Measurements from ENCODE around the gene NUMB. TPM values are rescaled to one million over a fixed set of nuclear protein-coding genes. Genes with fewer than 3 reads are reported as not detected.
A peak's percentile ranks its signal among the peaks of the same experiment; 100 is the strongest.

Gene NUMB
- polyA plus RNA-seq, 1 donor = 88.3 TPM

- peaks cover 52% of the 10 kb centered on the region for H3K4me1 ChIP-seq (ENCODE audit: control insufficient read depth, insufficient read depth, low read length)
- peaks cover 7% of the 10 kb centered on the region for H3K27me3 ChIP-seq (ENCODE audit: control insufficient read depth, insufficient read depth, low read length)
- WGBS (ENCODE audit: insufficient coverage, low lambda C conversion rate) = no CpG with 5 or more reads among the region's 6 CpGs
- peak overlapping the region; percentile 17 for H3K4me3 ChIP-seq (ENCODE audit: low read length)
- no peaks in the 10 kb centered on the region for H3K9me3 ChIP-seq (ENCODE audit: control insufficient read depth, low read depth, low read length)
- H3K36me3 ChIP-seq (ENCODE audit: control insufficient read depth, insufficient read depth, low read length) = no peaks in the 10 kb centered on the region
- H3K27ac ChIP-seq (ENCODE audit: low read length) = peak overlapping the region; percentile 69
- peak; percentile 87 to 94 for DNase-seq
Measured at GRCh38 chr14:73235531-73236155, 222.7 kb downstream of the NUMB start.

GRCh38 chr14:73234586-73235394 is 223.6 kb downstream of the NUMB start:
- Histone ChIP-seq H3K27me3 (ENCODE audit: control insufficient read depth, insufficient read depth, low read length) (peaks cover 3% of the 10 kb centered on the region), H3K9me3 (ENCODE audit: control insufficient read depth, low read depth, low read length) (no peaks in the 10 kb centered on the region), H3K27ac (ENCODE audit: low read length) (peak overlapping the region; percentile 69), H3K4me3 (ENCODE audit: low read length) (no peak overlapping the region), H3K36me3 (ENCODE audit: control insufficient read depth, insufficient read depth, low read length) (no peaks in the 10 kb centered on the region), H3K4me1 (ENCODE audit: control insufficient read depth, insufficient read depth, low read length) (peaks cover 52% of the 10 kb centered on the region)
- no peak for DNase-seq
- no CpG with 5 or more reads among the region's 11 CpGs for WGBS (ENCODE audit: insufficient coverage, low lambda C conversion rate)

GRCh38 chr14:73234029-73234428 is 224.3 kb downstream of the NUMB start:
- Histone ChIP-seq H3K4me3 (ENCODE audit: low read length) (no peak overlapping the region), H3K4me1 (ENCODE audit: control insufficient read depth, insufficient read depth, low read length) (peaks cover 47% of the 10 kb centered on the region), H3K9me3 (ENCODE audit: control insufficient read depth, low read depth, low read length) (no peaks in the 10 kb centered on the region), H3K36me3 (ENCODE audit: control insufficient read depth, insufficient read depth, low read length) (no peaks in the 10 kb centered on the region), H3K27ac (ENCODE audit: low read length) (no peak overlapping the region), H3K27me3 (ENCODE audit: control insufficient read depth, insufficient read depth, low read length) (peaks cover 3% of the 10 kb centered on the region)
- no peak for DNase-seq
- 100% methylated on average over 1 of the region's 5 CpGs for WGBS (ENCODE audit: insufficient coverage, low lambda C conversion rate)

- Histone ChIP-seq H3K27ac (ENCODE audit: low read length) (no peak overlapping the region), H3K36me3 (ENCODE audit: control insufficient read depth, insufficient read depth, low read length) (no peaks in the 10 kb centered on the region), H3K27me3 (ENCODE audit: control insufficient read depth, insufficient read depth, low read length) (peaks cover 3% of the 10 kb centered on the region), H3K9me3 (ENCODE audit: control insufficient read depth, low read depth, low read length) (no peaks in the 10 kb centered on the region), H3K4me3 (ENCODE audit: low read length) (no peak overlapping the region), H3K4me1 (ENCODE audit: control insufficient read depth, insufficient read depth, low read length) (peaks cover 48% of the 10 kb centered on the region)
- DNase-seq = no peak
- no CpG with 5 or more reads among the region's 10 CpGs for whole genome bisulfite sequencing (ENCODE audit: insufficient coverage, low lambda C conversion rate)
Measured at GRCh38 chr14:73233564-73233963, 224.8 kb downstream of the NUMB start.

- Histone ChIP-seq H3K9me3 (ENCODE audit: control insufficient read depth, low read depth, low read length) (no peaks in the 10 kb centered on the region), H3K27ac (ENCODE audit: low read length) (no peak overlapping the region), H3K36me3 (ENCODE audit: control insufficient read depth, insufficient read depth, low read length) (no peaks in the 10 kb centered on the region), H3K4me3 (ENCODE audit: low read length) (no peak overlapping the region), H3K4me1 (ENCODE audit: control insufficient read depth, insufficient read depth, low read length) (peaks cover 54% of the 10 kb centered on the region), H3K27me3 (ENCODE audit: control insufficient read depth, insufficient read depth, low read length) (peaks cover 3% of the 10 kb centered on the region)
- WGBS (ENCODE audit: insufficient coverage, low lambda C conversion rate) = no CpG with 5 or more reads among the region's 8 CpGs
- DNase-seq = no peak
Measured at GRCh38 chr14:73232984-73233383, 225.4 kb downstream of the NUMB start.

- H3K27ac ChIP-seq (ENCODE audit: low read length) = peak overlapping the region; percentile 26
- no peak for DNase-seq
- H3K36me3 ChIP-seq (ENCODE audit: control insufficient read depth, insufficient read depth, low read length) = no peaks in the 10 kb centered on the region
- peaks cover 2% of the 10 kb centered on the region for H3K27me3 ChIP-seq (ENCODE audit: control insufficient read depth, insufficient read depth, low read length)
- no peak overlapping the region for H3K4me3 ChIP-seq (ENCODE audit: low read length)
- peaks cover 56% of the 10 kb centered on the region for H3K4me1 ChIP-seq (ENCODE audit: control insufficient read depth, insufficient read depth, low read length)
- no peaks in the 10 kb centered on the region for H3K9me3 ChIP-seq (ENCODE audit: control insufficient read depth, low read depth, low read length)
- WGBS (ENCODE audit: insufficient coverage, low lambda C conversion rate) = 40% methylated on average over 1 of the region's 19 CpGs
Measured at GRCh38 chr14:73231981-73232851, 226.1 kb downstream of the NUMB start.

GRCh38 chr14:73230051-73230450 is 228.3 kb downstream of the NUMB start:
- H3K27ac ChIP-seq (ENCODE audit: low read length) = no peak overlapping the region
- H3K9me3 ChIP-seq (ENCODE audit: control insufficient read depth, low read depth, low read length) = no peaks in the 10 kb centered on the region
- DNase-seq = no peak
- H3K4me1 ChIP-seq (ENCODE audit: control insufficient read depth, insufficient read depth, low read length) = peaks cover 35% of the 10 kb centered on the region
- no peaks in the 10 kb centered on the region for H3K27me3 ChIP-seq (ENCODE audit: control insufficient read depth, insufficient read depth, low read length)
- no peaks in the 10 kb centered on the region for H3K36me3 ChIP-seq (ENCODE audit: control insufficient read depth, insufficient read depth, low read length)
- WGBS (ENCODE audit: insufficient coverage, low lambda C conversion rate) = no CpG with 5 or more reads among the region's 6 CpGs
- H3K4me3 ChIP-seq (ENCODE audit: low read length) = no peak overlapping the region

GRCh38 chr14:73227812-73228781 is 230.2 kb downstream of the NUMB start:
- peaks cover 21% of the 10 kb centered on the region for H3K4me1 ChIP-seq (ENCODE audit: control insufficient read depth, insufficient read depth, low read length)
- H3K36me3 ChIP-seq (ENCODE audit: control insufficient read depth, insufficient read depth, low read length) = peaks cover 2% of the 10 kb centered on the region
- DNase-seq = peak in 1 of 2 donors; percentile 51
- WGBS (ENCODE audit: insufficient coverage, low lambda C conversion rate) = 50% methylated on average over 2 of the region's 25 CpGs
- no peak overlapping the region for H3K27ac ChIP-seq (ENCODE audit: low read length)
- H3K9me3 ChIP-seq (ENCODE audit: control insufficient read depth, low read depth, low read length) = no peaks in the 10 kb centered on the region
- no peak overlapping the region for H3K4me3 ChIP-seq (ENCODE audit: low read length)
- no peaks in the 10 kb centered on the region for H3K27me3 ChIP-seq (ENCODE audit: control insufficient read depth, insufficient read depth, low read length)

GRCh38 chr14:73225496-73225895 is 232.8 kb downstream of the NUMB start:
- H3K4me1 ChIP-seq (ENCODE audit: control insufficient read depth, insufficient read depth, low read length) = peaks cover 13% of the 10 kb centered on the region
- H3K4me3 ChIP-seq (ENCODE audit: low read length) = no peak overlapping the region
- no peaks in the 10 kb centered on the region for H3K9me3 ChIP-seq (ENCODE audit: control insufficient read depth, low read depth, low read length)
- no peak for DNase-seq
- WGBS (ENCODE audit: insufficient coverage, low lambda C conversion rate) = 100% methylated on average over 1 of the region's 4 CpGs
- H3K27me3 ChIP-seq (ENCODE audit: control insufficient read depth, insufficient read depth, low read length) = no peaks in the 10 kb centered on the region
- peaks cover 23% of the 10 kb centered on the region for H3K36me3 ChIP-seq (ENCODE audit: control insufficient read depth, insufficient read depth, low read length)
- no peak overlapping the region for H3K27ac ChIP-seq (ENCODE audit: low read length)

Measured in large intestine (tissue), 3 donors.